GM23338 (cell line): ENCODE measurements around the gene AGBL4. TPM values are rescaled to one million over a fixed set of nuclear protein-coding genes. Genes with fewer than 3 reads are reported as not detected.

ENCODE experiments used
- ATAC-seq: fragments of 200-7000 bp; cut with Tn5 transposase; 3 replicates; pipeline ENCODE4 v1.9.1; 2020
- DNase-seq: peaks from one replicate; pipeline ENCODE4 v3.0.0-alpha.2; 2015; ENCODE audit warnings: low spot score
- H2AFZ ChIP-seq: fragments of 200-600 bp; sonication (generic); 2 replicates; pipeline ENCODE4 v1.8.0; 2016; ENCODE audit warnings: antibody characterized with exemption, mild to moderate bottlenecking, moderate library complexity
- H3F3A ChIP-seq: fragments of 200-600 bp; sonication (generic); replicated peaks from 2 replicates; pipeline ENCODE4 v1.8.0; 2017; ENCODE audit warnings: antibody characterized with exemption, mixed run types, low read depth
- H3K27ac ChIP-seq: fragments of 200-600 bp; sonication (generic); 2 replicates; pipeline ENCODE4 v1.6.1; 2016; ENCODE audit warnings: low read depth
- H3K27me3 ChIP-seq: fragments of 200-600 bp; sonication (generic); 2 replicates; pipeline ENCODE4 v1.8.0; 2016; ENCODE audit warnings: mild to moderate bottlenecking, mixed run types, moderate library complexity; ENCODE audit not compliant: insufficient read depth
- H3K36me3 ChIP-seq: fragments of 200-600 bp; sonication (generic); 2 replicates; pipeline ENCODE4 v1.8.0; 2016; ENCODE audit warnings: mild to moderate bottlenecking; ENCODE audit not compliant: insufficient read depth
- H3K4me1 ChIP-seq: fragments of 200-600 bp; sonication (generic); 2 replicates; pipeline ENCODE4 v1.8.0; 2016; ENCODE audit warnings: mild to moderate bottlenecking, moderate library complexity; ENCODE audit not compliant: insufficient read depth
- H3K4me2 ChIP-seq: fragments of 200-600 bp; sonication (generic); 2 replicates; pipeline ENCODE4 v1.7.1; 2017; ENCODE audit warnings: mixed run types
- H3K4me3 ChIP-seq: fragments of 200-600 bp; sonication (generic); 2 replicates; pipeline ENCODE4 v1.6.1; 2016; ENCODE audit warnings: mixed run types
- H3K79me2 ChIP-seq: fragments of 200-600 bp; sonication (generic); replicated peaks from 2 replicates; pipeline ENCODE4 v1.8.0; 2017; ENCODE audit warnings: mild to moderate bottlenecking; ENCODE audit not compliant: insufficient read depth
- H3K9me2 ChIP-seq: fragments of 200-600 bp; sonication (generic); 2 replicates; pipeline ENCODE4 v1.8.0; 2017; ENCODE audit not compliant: insufficient read depth
- H4K20me1 ChIP-seq: fragments of 200-600 bp; sonication (generic); replicated peaks from 2 replicates; pipeline ENCODE4 v1.8.0; 2017; ENCODE audit warnings: mild to moderate bottlenecking; ENCODE audit not compliant: insufficient read depth
- H3K27ac Mint-ChIP-seq: 2 replicates; pipeline ENCODE4 v1.8.0; 2020; ENCODE audit warnings: inconsistent platforms, mild to moderate bottlenecking, moderate library complexity, mixed read lengths
- H3K27me3 Mint-ChIP-seq: 3 replicates; pipeline ENCODE4 v1.8.0; 2022; ENCODE audit warnings: low read depth, mild to moderate bottlenecking, moderate library complexity, mixed read lengths, inconsistent platforms; ENCODE audit not compliant: insufficient read depth, poor library complexity
- H3K36me3 Mint-ChIP-seq: 3 replicates; pipeline ENCODE4 v1.8.0; 2021; ENCODE audit warnings: low read depth, mild to moderate bottlenecking, inconsistent platforms, moderate library complexity, mixed read lengths
- H3K4me1 Mint-ChIP-seq: 3 replicates; pipeline ENCODE4 v1.8.0; 2020; ENCODE audit warnings: mild to moderate bottlenecking, inconsistent platforms, mixed read lengths
- H3K4me3 Mint-ChIP-seq: 3 replicates; pipeline ENCODE4 v1.8.0; 2021; ENCODE audit warnings: moderate library complexity, mild to moderate bottlenecking, inconsistent platforms, mixed read lengths
- H3K9me3 Mint-ChIP-seq: 3 replicates; pipeline ENCODE4 v1.8.0; 2020; ENCODE audit warnings: moderate library complexity, mild to moderate bottlenecking, inconsistent platforms, mixed read lengths
- CREB1 ChIP-seq: fragments of 250-450 bp; sonication (Bioruptor Pico); IDR thresholded peaks from 2 replicates; pipeline ENCODE4 v1.5.0; 2020; ENCODE audit warnings: low read depth, mild to moderate bottlenecking, moderate library complexity
- CTCF ChIP-seq, 2 experiments: fragments of 200-600 bp in 1 of 2; sonication (generic) in 1 of 2; conservative IDR thresholded peaks; 2 replicates each; pipeline versions ENCODE4 v1.5.1 to v1.6.1; 2016 to 2017; ENCODE audit warnings: antibody characterized with exemption in 2 of 2, low read depth in 2 of 2, mild to moderate bottlenecking in 2 of 2, moderate library complexity in 1 of 2
- ETS1 ChIP-seq: IDR thresholded peaks from 2 replicates; pipeline ENCODE4 v1.6.1; 2016; ENCODE audit warnings: antibody characterized with exemption
- EZH2 ChIP-seq: fragments of 200-600 bp; sonication (generic); IDR thresholded peaks from one replicate; pipeline ENCODE4 v1.8.0; 2017; ENCODE audit warnings: antibody characterized with exemption, mild to moderate bottlenecking, low read depth; ENCODE audit not compliant: unreplicated experiment
- EZH2phosphoT487 ChIP-seq: fragments of 200-600 bp; sonication (generic); IDR thresholded peaks from one replicate; pipeline ENCODE4 v1.8.1; 2018; ENCODE audit warnings: antibody characterized with exemption; ENCODE audit not compliant: unreplicated experiment
- JUNB ChIP-seq: IDR thresholded peaks from one replicate; pipeline ENCODE4 v1.6.1; 2016; ENCODE audit warnings: antibody characterized with exemption; ENCODE audit not compliant: unreplicated experiment
- NANOG ChIP-seq: IDR thresholded peaks from 2 replicates; pipeline ENCODE4 v1.6.1; 2016; ENCODE audit warnings: antibody characterized with exemption, borderline replicate concordance
- POLR2AphosphoS5 ChIP-seq: IDR thresholded peaks from 2 replicates; pipeline ENCODE4 v1.6.1; 2016; ENCODE audit warnings: antibody characterized with exemption, low read depth
- REST ChIP-seq: IDR thresholded peaks from one replicate; pipeline ENCODE4 v1.6.1; 2018; ENCODE audit warnings: antibody characterized with exemption; ENCODE audit not compliant: unreplicated experiment
- STAT1 ChIP-seq: IDR thresholded peaks from one replicate; pipeline ENCODE4 v1.6.1; 2016; ENCODE audit warnings: antibody characterized with exemption; ENCODE audit not compliant: unreplicated experiment
- ZNF114 ChIP-seq: fragments of 250-450 bp; sonication (Bioruptor Pico); IDR thresholded peaks from 2 replicates; pipeline ENCODE4 v1.5.0; 2020; ENCODE audit warnings: mild to moderate bottlenecking, moderate library complexity
- ZNF331 ChIP-seq: fragments of 250-450 bp; sonication (Bioruptor Pico); IDR thresholded peaks from 2 replicates; pipeline ENCODE4 v1.5.0; 2020; ENCODE audit warnings: low read depth, mild to moderate bottlenecking, moderate library complexity
- polyA plus RNA-seq: library from polyadenylated mRNA; unstranded; fragments of >200 nt; fragmentation: Nextera tagmentation; extraction: Ambion mirVana; gene quantifications from 2 replicates; pipeline ENCODE4 v1.2.1, GENCODE V29; 2016
- total RNA-seq: library from RNA; depleted of rRNA; stranded (reverse); fragments of >200 nt; shearing (Covaris generic); gene quantifications from 2 replicates; pipeline ENCODE4 v1.2.3, GENCODE V29; 2014

AGBL4 gene
- total and polyA plus RNA-seq, 2 experiments from 2014 or later, result 0.91 to 1.5 TPM

GRCh38 chr1:49606082-49606481 is 417.7 kb downstream of the AGBL4 start:
- no peak for DNase-seq
- H3K9me2 ChIP-seq, result no peaks in the 10 kb centered on the region
- Mint-ChIP-seq H3K4me3 (no peak overlapping the region), H3K4me1 (no peaks in the 10 kb centered on the region), H3K27me3 (no peaks in the 10 kb centered on the region), H3K36me3 (peaks cover 26% of the 10 kb centered on the region), H3K9me3 (peaks cover 96% of the 10 kb centered on the region), H3K27ac (no peak overlapping the region)
- H3K79me2 ChIP-seq, result no peaks in the 10 kb centered on the region
- no peak for ATAC-seq
- peaks cover 14% of the 10 kb centered on the region for H3K36me3 ChIP-seq
- no peaks in the 10 kb centered on the region for H3K4me1 ChIP-seq
- no peaks in the 10 kb centered on the region for H3K27me3 ChIP-seq
- no peak for TF ChIP-seq CTCF (conservative IDR thresholded peaks at IDR 0.05; ENCODE audit: low read depth in 2 of 2)
- TF ChIP-seq EZH2phosphoT487, result no peak
- no peaks in the 10 kb centered on the region for H4K20me1 ChIP-seq
- no peak overlapping the region for H3K27ac ChIP-seq
- no peak overlapping the region for H3K4me2 ChIP-seq
- no peak overlapping the region for H2AFZ ChIP-seq
- H3K4me3 ChIP-seq, result no peak overlapping the region
- H3F3A ChIP-seq, result no peaks in the 10 kb centered on the region

GRCh38 chr1:49597436-49597835 is 426.3 kb downstream of the AGBL4 start:
- H3F3A ChIP-seq, result no peaks in the 10 kb centered on the region
- Mint-ChIP-seq H3K27ac (no peak overlapping the region), H3K4me1 (no peaks in the 10 kb centered on the region), H3K27me3 (no peaks in the 10 kb centered on the region), H3K36me3 (peaks cover 36% of the 10 kb centered on the region), H3K4me3 (no peak overlapping the region), H3K9me3 (peaks cover 90% of the 10 kb centered on the region)
- no peaks in the 10 kb centered on the region; the same call in 1 of the 2 replicates for H3K36me3 ChIP-seq
- no peaks in the 10 kb centered on the region for H3K4me1 ChIP-seq
- no peaks in the 10 kb centered on the region for H3K9me2 ChIP-seq
- no peaks in the 10 kb centered on the region for H3K79me2 ChIP-seq
- H2AFZ ChIP-seq, result no peak overlapping the region
- H3K27ac ChIP-seq, result no peak overlapping the region
- no peak for DNase-seq
- TF ChIP-seq CREB1 (CRISPR knock-in tag) (no peak), ZNF331 (CRISPR knock-in tag) (no peak), STAT1 (no peak)
- H3K27me3 ChIP-seq, result no peaks in the 10 kb centered on the region
- no peak overlapping the region for H3K4me3 ChIP-seq
- ATAC-seq, result no peak
- no peak overlapping the region for H3K4me2 ChIP-seq
- no peaks in the 10 kb centered on the region for H4K20me1 ChIP-seq

GRCh38 chr1:49576327-49576901 is 447.3 kb downstream of the AGBL4 start:
- H2AFZ ChIP-seq, result no peak overlapping the region
- H3K9me2 ChIP-seq, result no peaks in the 10 kb centered on the region
- no peaks in the 10 kb centered on the region for H3F3A ChIP-seq
- no peaks in the 10 kb centered on the region for H3K36me3 ChIP-seq
- no peaks in the 10 kb centered on the region for H3K79me2 ChIP-seq
- Mint-ChIP-seq H3K36me3 (peaks cover 33% of the 10 kb centered on the region), H3K27ac (no peak overlapping the region), H3K4me1 (no peaks in the 10 kb centered on the region), H3K9me3 (peaks cover 98% of the 10 kb centered on the region), H3K4me3 (no peak overlapping the region), H3K27me3 (peaks cover 3% of the 10 kb centered on the region)
- no peak overlapping the region for H3K27ac ChIP-seq
- no peak overlapping the region for H3K4me2 ChIP-seq
- H3K27me3 ChIP-seq, result no peaks in the 10 kb centered on the region
- ATAC-seq (no peak), DNase-seq (no peak)
- no peak overlapping the region for H3K4me3 ChIP-seq
- no peaks in the 10 kb centered on the region for H3K4me1 ChIP-seq
- no peaks in the 10 kb centered on the region for H4K20me1 ChIP-seq
- TF ChIP-seq JUNB (no peak), REST (no peak), ETS1 (no peak), NANOG (no peak), CREB1 (CRISPR knock-in tag) (no peak), ZNF114 (CRISPR knock-in tag) (no peak), STAT1 (no peak), EZH2 (no peak), EZH2phosphoT487 (no peak), ZNF331 (CRISPR knock-in tag) (no peak), POLR2AphosphoS5 (no peak)
